ENCODE results near the gene MTR. TPM values are rescaled to one million over a fixed set of nuclear protein-coding genes. Genes with fewer than 3 reads are reported as not detected.

Gene MTR
- total and polyA plus RNA-seq, 12 donors, result 5.2 to 100 (median 65.4) TPM

DNA sequence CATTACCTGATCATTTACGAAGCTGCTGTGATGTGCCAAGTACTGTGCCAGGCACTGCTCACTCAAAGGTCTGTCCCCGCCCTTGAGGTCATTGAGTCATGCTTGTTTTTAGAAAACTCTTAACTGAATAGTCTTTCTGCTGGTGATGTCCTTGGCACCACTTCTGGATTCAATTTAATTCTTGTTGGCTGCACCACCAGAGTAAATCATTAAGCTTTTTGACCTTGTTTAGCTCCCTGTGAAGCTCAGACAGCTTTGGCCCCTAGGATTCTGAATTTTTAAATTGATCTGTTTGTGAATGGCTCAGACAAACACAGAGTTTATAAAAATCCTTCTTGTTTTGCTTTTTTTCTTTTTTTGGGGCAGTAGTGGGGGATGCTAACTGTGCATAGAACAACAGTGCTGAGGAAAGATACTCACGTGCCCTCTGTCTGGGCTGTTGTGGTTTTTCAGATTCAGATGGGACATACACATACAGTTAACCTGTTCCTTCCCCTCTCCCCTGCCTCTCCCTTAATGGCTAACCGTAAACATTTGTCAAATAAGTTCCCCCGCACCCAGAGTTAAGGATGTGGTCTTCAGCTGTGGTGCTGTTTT, 67.6 kb downstream of the MTR start:
- ATAC-seq (peak; percentile 75 to 93 (median 88)), DNase-seq (peak in 1 of 2 donors; percentile 45)
- H3K27ac ChIP-seq, result peak overlapping the region; percentile 43 to 80 (median 64)
- TF ChIP-seq, protein P1, sequence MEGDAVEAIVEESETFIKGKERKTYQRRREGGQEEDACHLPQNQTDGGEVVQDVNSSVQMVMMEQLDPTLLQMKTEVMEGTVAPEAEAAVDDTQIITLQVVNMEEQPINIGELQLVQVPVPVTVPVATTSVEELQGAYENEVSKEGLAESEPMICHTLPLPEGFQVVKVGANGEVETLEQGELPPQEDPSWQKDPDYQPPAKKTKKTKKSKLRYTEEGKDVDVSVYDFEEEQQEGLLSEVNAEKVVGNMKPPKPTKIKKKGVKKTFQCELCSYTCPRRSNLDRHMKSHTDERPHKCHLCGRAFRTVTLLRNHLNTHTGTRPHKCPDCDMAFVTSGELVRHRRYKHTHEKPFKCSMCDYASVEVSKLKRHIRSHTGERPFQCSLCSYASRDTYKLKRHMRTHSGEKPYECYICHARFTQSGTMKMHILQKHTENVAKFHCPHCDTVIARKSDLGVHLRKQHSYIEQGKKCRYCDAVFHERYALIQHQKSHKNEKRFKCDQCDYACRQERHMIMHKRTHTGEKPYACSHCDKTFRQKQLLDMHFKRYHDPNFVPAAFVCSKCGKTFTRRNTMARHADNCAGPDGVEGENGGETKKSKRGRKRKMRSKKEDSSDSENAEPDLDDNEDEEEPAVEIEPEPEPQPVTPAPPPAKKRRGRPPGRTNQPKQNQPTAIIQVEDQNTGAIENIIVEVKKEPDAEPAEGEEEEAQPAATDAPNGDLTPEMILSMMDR (IDR thresholded peaks at IDR 0.05), result no peak
- H3K27me3 ChIP-seq, result no peaks in the 10 kb centered on the region
- no peaks in the 10 kb centered on the region for H3K9me3 ChIP-seq
- H3K4me3 ChIP-seq, result no peak overlapping the region
- intact Hi-C loops (cut with DNase I), result loop anchor here in 5 of 10 donors (10.0 kb wide), 3 partner anchors 68 to 758 kb away; partner anchors contain the start of genes HEATR1 (in 1 of the 5) and MTR (in 1 of the 5)
- peaks cover 0 to 100% (median 23%) of the 10 kb centered on the region in 9 donors for H3K36me3 ChIP-seq
- 68 to 74% methylated on average over 5 of the region's 5 CpGs for WGBS, 2 donors
- H3K4me1 ChIP-seq, result peaks cover 4 to 42% (median 15%) of the 10 kb centered on the region in 9 donors

DNA sequence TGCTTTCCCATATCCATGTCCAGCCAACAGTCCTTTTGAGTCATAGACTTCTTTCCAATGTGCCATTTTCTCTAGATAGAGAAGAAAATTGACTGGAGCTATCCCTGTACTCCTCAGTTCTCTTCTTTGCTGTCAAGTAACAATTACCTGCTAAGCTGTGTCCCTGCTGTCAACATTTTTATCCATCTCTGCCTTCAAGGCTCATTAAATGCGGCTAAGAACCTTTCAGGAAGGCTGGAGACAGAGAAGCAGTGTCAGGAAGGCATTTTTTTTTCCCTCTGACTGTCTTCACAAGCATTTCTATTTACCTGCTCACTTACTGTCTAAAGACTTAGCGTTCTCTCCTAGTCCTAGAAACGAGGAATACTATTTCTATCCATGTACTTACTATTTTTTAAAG, 69.1 kb downstream of the MTR start:
- intact Hi-C loops (cut with DNase I), result loop anchor here in 5 of 10 donors (10.0 kb wide), 3 partner anchors 69 to 759 kb away; partner anchors contain the start of genes HEATR1 (in 1 of the 5) and MTR (in 1 of the 5)
- Histone ChIP-seq H3K27me3 (no peaks in the 10 kb centered on the region), H3K9me3 (peaks cover 0 to 5% (median 0%) of the 10 kb centered on the region in 11 donors), H3K27ac (peak overlapping the region in 6 of 10 donors; percentile 22 to 77 (median 50)), H3K4me1 (peaks cover 4 to 42% (median 15%) of the 10 kb centered on the region in 9 donors), H3K4me3 (no peak overlapping the region), H3K36me3 (peaks cover 0 to 100% (median 18%) of the 10 kb centered on the region in 9 donors)
- no peak for ATAC-seq
- TF ChIP-seq, protein P1 (IDR thresholded peaks at IDR 0.05), result no peak
- WGBS, 2 donors, result 94% methylated on average over 3 of the region's 3 CpGs
- no peak for DNase-seq

DNA sequence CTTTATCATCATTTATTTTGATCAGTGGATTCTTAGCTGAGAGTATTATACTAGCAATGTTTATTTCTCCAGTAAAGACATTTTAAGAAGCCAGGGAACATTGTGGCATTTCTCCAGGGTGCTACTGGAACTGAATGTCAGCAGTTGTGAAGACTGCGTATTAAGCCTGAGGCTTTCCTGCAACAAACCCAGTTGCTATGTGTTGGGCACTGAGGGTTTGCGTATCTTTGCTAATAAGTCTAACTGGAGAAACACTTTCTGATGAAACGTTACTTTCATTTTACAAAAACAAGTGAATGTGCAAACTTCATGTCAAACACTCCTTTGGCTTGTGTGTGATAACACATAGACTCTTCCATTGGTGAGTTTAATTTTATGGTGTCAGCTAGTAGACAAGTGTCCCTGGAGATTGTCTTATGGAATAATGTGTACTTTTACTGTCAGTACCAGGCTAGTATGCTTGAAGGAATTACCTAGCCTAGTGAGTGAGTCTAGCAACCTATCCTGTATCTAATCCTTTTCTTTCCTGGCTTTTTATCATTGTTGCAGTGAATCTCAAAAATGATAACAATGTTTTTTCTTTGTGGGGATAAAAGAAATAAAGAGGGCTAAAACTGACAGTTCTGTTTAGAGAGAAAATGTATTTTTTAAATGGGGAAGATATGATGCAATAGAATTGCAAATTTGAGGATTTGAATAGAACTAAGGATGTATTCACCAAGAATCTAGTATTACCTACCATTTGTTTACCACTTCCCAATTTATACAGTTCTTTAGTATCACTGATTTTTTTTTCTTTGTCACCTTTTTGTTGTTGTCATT, 70.1 kb downstream of the MTR start:
- peak overlapping the region in 7 of 10 donors; percentile 32 to 77 (median 58) for H3K27ac ChIP-seq
- 45 to 52% methylated on average over 3 of the region's 3 CpGs for WGBS, 2 donors
- peak in 4 of 8 donors; percentile 49 to 73 (median 59) for ATAC-seq
- peaks cover 4 to 42% (median 22%) of the 10 kb centered on the region in 9 donors for H3K4me1 ChIP-seq
- no peak overlapping the region for H3K4me3 ChIP-seq
- H3K36me3 ChIP-seq, result peaks cover 0 to 99% (median 18%) of the 10 kb centered on the region in 9 donors
- H3K9me3 ChIP-seq, result peaks cover 0 to 5% (median 0%) of the 10 kb centered on the region in 11 donors
- no peak for DNase-seq
- intact Hi-C loops (cut with DNase I), result loop anchor here in 6 of 10 donors (5.0 to 10.0 kb wide), 4 partner anchors 70 to 760 kb away; partner anchors contain the start of genes HEATR1 (in 1 of the 6) and MTR (in 1 of the 6)
- TF ChIP-seq, protein P1 (IDR thresholded peaks at IDR 0.05), result no peak
- no peaks in the 10 kb centered on the region for H3K27me3 ChIP-seq

DNA sequence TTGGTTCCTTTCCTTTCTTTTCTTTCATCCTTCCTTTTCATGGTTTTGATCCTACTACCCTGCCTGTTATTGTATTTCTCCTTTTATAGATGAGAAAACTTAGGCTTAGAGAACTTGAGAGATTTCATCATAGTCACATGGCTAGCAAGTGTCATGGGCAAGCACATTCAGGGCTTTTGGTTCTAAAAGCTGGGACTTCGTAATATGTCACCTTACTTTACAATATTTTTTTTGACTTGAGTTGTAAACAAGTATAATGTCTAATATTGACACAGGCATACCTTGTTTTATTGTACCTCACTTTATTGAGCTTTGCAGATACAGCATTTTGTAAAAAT, 70.7 kb downstream of the MTR start:
- no peaks in the 10 kb centered on the region for H3K27me3 ChIP-seq
- ATAC-seq, result no peak
- H3K27ac ChIP-seq, result peak overlapping the region in 6 of 10 donors; percentile 43 to 77 (median 64)
- H3K4me1 ChIP-seq, result peaks cover 4 to 42% (median 22%) of the 10 kb centered on the region in 9 donors
- H3K36me3 ChIP-seq, result peaks cover 0 to 97% (median 18%) of the 10 kb centered on the region in 9 donors
- intact Hi-C loops (cut with DNase I), result loop anchor here in 6 of 10 donors (5.0 to 10.0 kb wide), 4 partner anchors 71 to 761 kb away; partner anchors contain the start of genes HEATR1 (in 1 of the 6) and MTR (in 1 of the 6)
- DNase-seq, result no peak
- H3K9me3 ChIP-seq, result peaks cover 0 to 5% (median 0%) of the 10 kb centered on the region in 11 donors
- TF ChIP-seq, protein P1 (IDR thresholded peaks at IDR 0.05), result no peak
- no peak overlapping the region for H3K4me3 ChIP-seq
- WGBS, 2 donors, result 100% methylated on average over 1 of the region's 1 CpG

Data from heart right ventricle (tissue), 16 donors.